AG10803 (cell line): ENCODE measurements around the gene CALCOCO1.

Experiments
- DNase-seq: peaks from one replicate; pipeline ENCODE4 v3.0.0; 2010; ENCODE audit warnings: low read depth
- H3K4me3 ChIP-seq: 2 replicates; pipeline ENCODE4 v1.5.1; 2011; ENCODE audit warnings: mild to moderate bottlenecking, low read length, control low read depth
- CTCF ChIP-seq: conservative IDR thresholded peaks from 2 replicates; pipeline ENCODE4 v1.5.1; 2011; ENCODE audit warnings: mild to moderate bottlenecking, low read length, control low read depth, inconsistent platforms

CALCOCO1 gene

GRCh38 chr12:53712059-53712643 lies 15.1 kb downstream of the CALCOCO1 start:
- no peak overlapping the region for H3K4me3 ChIP-seq
- DNase-seq: no peak
- TF ChIP-seq CTCF: no peak

GRCh38 chr12:53710091-53710490 lies 17.2 kb downstream of the CALCOCO1 start:
- no peak for TF ChIP-seq CTCF
- no peak for DNase-seq

GRCh38 chr12:53709671-53710070 lies 17.6 kb downstream of the CALCOCO1 start:
- H3K4me3 ChIP-seq: no peak overlapping the region
- DNase-seq: peak; percentile 17
- TF ChIP-seq CTCF: no peak

More at GRCh38 chr12:53710091-53710490, 17.2 kb downstream of the CALCOCO1 start:
- no peak overlapping the region for H3K4me3 ChIP-seq

GRCh38 chr12:53706080-53706479 lies 21.2 kb downstream of the CALCOCO1 start:
- no peak for TF ChIP-seq CTCF
- no peak overlapping the region for H3K4me3 ChIP-seq
- no peak for DNase-seq

- H3K4me3 ChIP-seq: no peak overlapping the region
- peak; percentile 79 for DNase-seq
- TF ChIP-seq CTCF: no peak
Measured at GRCh38 chr12:53703756-53704155, 23.5 kb downstream of the CALCOCO1 start.

- peak; percentile 72 for DNase-seq
- no peak overlapping the region for H3K4me3 ChIP-seq
- peak; percentile 96 for TF ChIP-seq CTCF
Measured at GRCh38 chr12:53701518-53702264, 25.6 kb downstream of the CALCOCO1 start.

GRCh38 chr12:53700567-53700966 lies 26.7 kb downstream of the CALCOCO1 start:
- no peak overlapping the region for H3K4me3 ChIP-seq
- DNase-seq: peak; percentile 8
- no peak for TF ChIP-seq CTCF
